ENCODE measurements around the gene VPS4B.

Gene VPS4B

GRCh38 chr18:63433334-63433866, 11.1 kb upstream of the VPS4B start:
- ChIA-PET CTCF (no interaction called here), POLR2A (no interaction called here)
- H3K27ac ChIP-seq (ENCODE audit: extremely low read depth, low read depth, low read length), result no peak overlapping the region
- H3K4me1 ChIP-seq (ENCODE audit: control insufficient read depth, insufficient read depth, low read length), result no peaks in the 10 kb centered on the region
- no peaks in the 10 kb centered on the region for H3K9me3 ChIP-seq (ENCODE audit: control insufficient read depth, insufficient read depth, low read depth, low read length)
- H3K4me3 ChIP-seq (ENCODE audit: low read depth, low read length), result no peak overlapping the region
- H3K36me3 ChIP-seq (ENCODE audit: control insufficient read depth in 2 of 2, insufficient read depth in 1 of 2, low read length in 2 of 2), result no peaks in the 10 kb centered on the region
- no peak for TF ChIP-seq ZNF423 (tag by site-specific recombination; IDR thresholded peaks at IDR 0.05)
- TF ChIP-seq ZNF639 (tag by site-specific recombination; IDR thresholded peaks at IDR 0.05), result no peak
- TF ChIP-seq IKZF3 (tag by site-specific recombination; IDR thresholded peaks at IDR 0.05), result no peak
- TF ChIP-seq ZBTB10 (tag by site-specific recombination; IDR thresholded peaks at IDR 0.05), result no peak
- TF ChIP-seq ZNF610 (tag by site-specific recombination; IDR thresholded peaks at IDR 0.05; ENCODE audit: borderline replicate concordance), result no peak
- TF ChIP-seq ZNF701 (tag by site-specific recombination; IDR thresholded peaks at IDR 0.05), result no peak
- TF ChIP-seq REPIN1 (tag by site-specific recombination; IDR thresholded peaks at IDR 0.05; ENCODE audit: low read depth), result no peak
- TF ChIP-seq ZSCAN5A (tag by site-specific recombination; IDR thresholded peaks at IDR 0.05), result no peak
- no peak for TF ChIP-seq ZNF138 (tag by site-specific recombination; IDR thresholded peaks at IDR 0.05; ENCODE audit: borderline replicate concordance)
- TF ChIP-seq ZNF792 (tag by site-specific recombination; IDR thresholded peaks at IDR 0.05), result no peak
- no peak for TF ChIP-seq ZSCAN23 (tag by site-specific recombination; IDR thresholded peaks at IDR 0.05)
- TF ChIP-seq ZXDB (tag by site-specific recombination; IDR thresholded peaks at IDR 0.05), result no peak

- ChIA-PET CTCF (interaction anchor here (1.9 kb wide), 1 partner anchor 8 kb away, joined by 7 read pairs; no protein-coding TSS in a partner anchor), POLR2A (interaction anchor here (1.0 kb wide), 1 partner anchor 9 kb away, joined by 3 read pairs; the partner anchor contains the start of gene VPS4B)
- no peak for TF ChIP-seq ZBTB7A (tag by site-specific recombination; IDR thresholded peaks at IDR 0.05; ENCODE audit: low read depth)
- no peak for TF ChIP-seq ZNF416 (tag by site-specific recombination; IDR thresholded peaks at IDR 0.05)
- no peak for TF ChIP-seq ZNF610 (tag by site-specific recombination; IDR thresholded peaks at IDR 0.05; ENCODE audit: borderline replicate concordance)
- no peak for TF ChIP-seq ZNF354C (tag by site-specific recombination; IDR thresholded peaks at IDR 0.05; ENCODE audit: borderline replicate concordance, low read depth)
- no peak for TF ChIP-seq ZNF600 (tag by site-specific recombination; IDR thresholded peaks at IDR 0.05)
- TF ChIP-seq ZNF423 (tag by site-specific recombination; IDR thresholded peaks at IDR 0.05), result no peak
- TF ChIP-seq ZFP37 (tag by site-specific recombination; IDR thresholded peaks at IDR 0.05), result no peak
- TF ChIP-seq ZNF132 (tag by site-specific recombination; IDR thresholded peaks at IDR 0.05; ENCODE audit: borderline replicate concordance), result no peak
- TF ChIP-seq SALL2 (tag by site-specific recombination; IDR thresholded peaks at IDR 0.05; ENCODE audit: borderline replicate concordance), result no peak
- TF ChIP-seq ZNF792 (tag by site-specific recombination; IDR thresholded peaks at IDR 0.05), result no peak
- TF ChIP-seq RBAK (tag by site-specific recombination; IDR thresholded peaks at IDR 0.05), result no peak
- Histone ChIP-seq H3K27ac (ENCODE audit: extremely low read depth, low read depth, low read length) (no peak overlapping the region), H3K36me3 (ENCODE audit: control insufficient read depth in 2 of 2, insufficient read depth in 1 of 2, low read length in 2 of 2) (no peaks in the 10 kb centered on the region), H3K4me1 (ENCODE audit: control insufficient read depth, insufficient read depth, low read length) (no peaks in the 10 kb centered on the region), H3K4me3 (ENCODE audit: low read depth, low read length) (no peak overlapping the region), H3K9me3 (ENCODE audit: control insufficient read depth, insufficient read depth, low read depth, low read length) (no peaks in the 10 kb centered on the region)
These were observed 8.9 kb upstream of the VPS4B start for GRCh38 chr18:63431180-63431579.

Measured in HEK293 (cell line).